HG03460 (cell line): ENCODE results near the gene FKBP1B.
"Not testable (repeated sequence)": the region's sequence is repeated elsewhere in the genome, so short reads cannot be mapped to it uniquely, and the experiment has no call there.

Source experiments
- ATAC-seq: cut with Tn5 transposase; IDR thresholded peaks from one replicate; pipeline ENCODE4 v1.9.1; 2021; ENCODE audit not compliant: unreplicated experiment

The FKBP1B gene

DNA sequence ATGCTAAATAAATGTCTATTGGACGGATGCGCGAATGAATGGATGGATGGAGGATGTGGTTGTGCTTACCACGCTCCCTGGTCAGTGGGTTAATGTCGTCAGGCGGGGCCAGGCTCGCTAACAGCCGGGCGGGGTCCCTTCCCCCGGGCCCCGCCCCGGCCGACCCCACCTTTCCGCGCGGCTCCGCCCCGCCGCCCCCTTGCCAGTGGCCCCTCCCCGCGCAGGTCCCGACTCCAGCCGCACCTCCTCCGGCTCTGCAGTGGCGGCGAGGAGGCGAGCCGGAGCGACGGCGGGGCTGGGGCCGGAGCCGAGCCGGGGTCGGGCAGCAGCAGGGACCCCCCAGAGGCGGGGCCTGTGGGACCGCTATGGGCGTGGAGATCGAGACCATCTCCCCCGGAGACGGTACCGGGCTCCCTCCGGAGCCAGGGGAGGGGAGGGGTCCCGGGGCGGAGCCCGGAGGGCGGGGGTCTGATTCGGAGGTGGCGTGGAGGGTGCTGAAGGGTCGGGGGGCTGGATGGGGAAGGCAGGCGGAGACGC, at the start of gene FKBP1B:
Gene FKBP1B (plus strand): TSS at position 257 of the 537 bp plus-strand sequence. CDS start 109 bp downstream, at position 366.
- no peak for ATAC-seq

DNA sequence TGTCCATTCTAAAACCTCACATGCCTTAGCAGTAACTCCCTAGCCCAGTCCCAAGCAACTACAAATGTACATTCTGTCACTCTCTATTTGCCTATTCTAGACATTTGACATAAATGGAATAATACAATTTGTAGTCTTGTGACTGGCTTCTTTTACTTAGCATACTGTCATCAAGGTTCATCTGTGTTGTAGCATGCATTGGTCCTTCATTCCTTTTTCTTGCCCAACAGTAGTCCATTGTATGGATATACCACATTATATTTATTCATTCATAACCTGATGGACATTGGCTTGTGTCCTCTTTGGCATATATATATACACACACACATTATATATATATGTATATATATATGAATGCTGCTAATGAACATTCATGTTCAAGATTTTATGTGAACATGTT, 41.8 kb upstream of the FKBP1B start:
- no peak for ATAC-seq

DNA sequence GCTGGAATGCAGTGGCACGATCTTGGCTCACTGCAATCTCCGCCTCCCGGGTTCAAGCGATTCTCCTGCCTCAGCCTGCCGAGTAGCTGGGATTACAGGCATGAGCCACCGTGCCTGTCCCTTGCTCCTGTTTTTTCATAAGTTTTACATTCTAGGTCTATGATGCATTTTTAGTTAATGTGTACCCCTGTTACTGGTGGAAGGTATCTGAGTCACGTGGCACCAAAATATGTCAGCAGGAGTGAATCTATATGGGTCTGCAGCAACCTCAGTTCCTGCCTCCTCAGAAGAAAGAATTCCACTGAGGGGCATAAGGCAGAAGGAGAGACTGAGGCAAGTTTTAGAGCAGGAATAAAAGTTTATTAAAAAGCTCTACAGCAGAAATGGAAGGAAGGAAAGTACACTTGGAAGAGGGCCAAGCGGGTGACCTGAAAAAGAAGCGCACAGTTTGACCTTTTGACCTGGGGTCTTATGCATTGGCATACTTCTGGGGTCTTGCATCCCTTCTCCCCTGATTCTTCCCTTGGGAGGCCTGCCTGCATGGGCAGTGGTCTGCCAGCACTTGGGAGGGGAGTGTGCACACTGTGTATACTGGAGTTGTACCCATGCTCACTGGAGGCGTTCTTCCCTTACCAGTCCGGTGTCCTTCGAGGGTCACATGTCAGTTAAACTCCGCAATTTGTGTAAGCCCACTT, 40.7 kb upstream of the FKBP1B start:
- no peak for ATAC-seq

DNA sequence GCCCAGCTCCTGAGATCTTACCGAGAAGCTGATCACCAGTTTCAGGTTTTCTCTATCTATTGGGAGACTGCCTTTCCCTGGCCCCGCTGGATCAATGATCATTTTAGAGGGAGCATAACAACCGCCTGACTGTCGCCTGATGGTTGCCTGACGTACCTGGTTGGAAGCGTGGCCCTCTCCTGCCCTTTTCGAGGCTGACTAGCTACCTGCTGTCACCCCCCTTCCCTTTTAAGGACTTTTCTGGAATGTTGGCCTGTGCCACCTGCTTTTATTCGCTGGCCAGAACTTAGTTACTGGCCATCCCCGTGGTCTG, 40.2 kb upstream of the FKBP1B start:
- ATAC-seq: no peak

DNA sequence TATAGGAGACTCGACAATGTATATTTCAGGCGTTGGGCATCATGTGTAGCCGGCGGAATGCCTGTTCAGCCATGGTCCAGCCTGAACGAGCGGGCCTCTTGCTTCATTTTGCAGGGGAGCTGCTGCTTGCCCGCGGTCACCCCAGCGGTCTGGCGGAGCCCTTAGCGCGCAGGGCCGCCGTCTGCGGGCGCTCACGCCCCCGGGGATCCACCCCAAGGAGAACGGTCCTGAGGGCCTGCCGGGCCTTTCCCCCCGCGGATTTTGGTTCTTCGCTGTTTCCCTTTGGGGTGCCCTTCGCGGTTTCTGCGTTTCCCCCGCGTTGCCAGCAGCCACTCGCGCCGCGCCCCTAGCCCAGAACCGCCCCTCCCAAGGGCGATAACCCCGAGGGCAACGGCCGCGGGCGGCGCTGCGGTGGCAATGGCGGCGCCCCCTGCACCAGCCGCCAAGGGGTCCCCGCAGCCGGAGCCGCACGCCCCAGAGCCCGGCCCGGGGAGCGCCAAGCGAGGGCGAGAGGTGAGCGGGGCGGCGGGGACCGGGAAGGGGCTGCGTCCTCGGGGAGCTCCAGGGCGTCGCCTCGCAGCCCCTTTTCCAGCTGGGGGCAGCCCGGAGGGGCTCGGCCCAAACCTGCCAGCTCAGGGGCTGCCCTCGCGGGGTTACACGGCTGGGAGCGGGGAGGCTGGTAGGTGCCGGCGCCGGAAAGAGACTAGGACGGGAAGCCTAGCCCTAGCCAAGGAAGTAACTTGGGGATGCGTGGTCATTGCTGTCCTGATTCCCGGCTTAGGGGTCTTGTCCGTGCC, 39.7 kb upstream of the FKBP1B start, which contains the start of gene MFSD2B:
Gene MFSD2B (plus strand): TSS at position 406 of the 797 bp plus-strand sequence. CDS start 12 bp downstream, at position 418.
- ATAC-seq: no peak

DNA sequence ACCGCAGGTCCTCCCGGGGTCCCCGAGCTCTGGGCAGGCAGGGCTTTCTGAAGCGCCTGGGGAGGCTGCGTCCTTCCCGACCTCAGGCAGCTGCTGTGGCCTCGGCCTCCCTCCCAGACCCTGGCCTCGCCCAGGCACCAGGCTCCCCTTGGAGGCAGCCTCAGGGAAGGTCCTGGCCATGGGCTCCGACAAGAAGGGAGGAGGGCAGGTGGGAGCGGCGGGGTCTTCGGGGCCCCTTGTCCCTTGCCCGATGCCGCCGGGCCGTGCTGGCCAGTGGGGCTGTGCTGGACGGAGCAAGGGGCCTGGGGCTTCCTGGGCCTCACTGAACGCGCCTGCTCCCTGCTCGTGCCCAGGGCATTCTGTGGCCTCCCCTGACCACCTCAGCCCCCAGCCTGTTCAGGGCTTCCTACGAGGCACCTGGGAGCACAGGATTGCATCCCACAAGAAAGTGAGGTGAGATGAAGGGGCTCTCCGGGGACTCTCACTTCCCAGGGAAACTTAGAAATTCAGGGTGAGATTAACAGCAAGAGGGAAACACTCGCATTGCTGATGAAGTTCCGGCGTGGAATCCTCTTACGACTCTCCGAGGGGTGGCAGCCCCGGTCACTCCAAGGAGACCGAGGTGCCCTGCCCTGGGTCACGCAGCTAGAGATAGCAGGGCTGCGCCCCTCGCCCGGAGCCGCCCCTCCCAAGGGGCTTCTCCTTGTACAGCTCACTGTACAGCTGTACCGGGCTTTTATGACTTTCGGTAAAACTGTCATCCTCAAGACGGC, 38.9 kb upstream of the FKBP1B start:
- no peak for ATAC-seq

DNA sequence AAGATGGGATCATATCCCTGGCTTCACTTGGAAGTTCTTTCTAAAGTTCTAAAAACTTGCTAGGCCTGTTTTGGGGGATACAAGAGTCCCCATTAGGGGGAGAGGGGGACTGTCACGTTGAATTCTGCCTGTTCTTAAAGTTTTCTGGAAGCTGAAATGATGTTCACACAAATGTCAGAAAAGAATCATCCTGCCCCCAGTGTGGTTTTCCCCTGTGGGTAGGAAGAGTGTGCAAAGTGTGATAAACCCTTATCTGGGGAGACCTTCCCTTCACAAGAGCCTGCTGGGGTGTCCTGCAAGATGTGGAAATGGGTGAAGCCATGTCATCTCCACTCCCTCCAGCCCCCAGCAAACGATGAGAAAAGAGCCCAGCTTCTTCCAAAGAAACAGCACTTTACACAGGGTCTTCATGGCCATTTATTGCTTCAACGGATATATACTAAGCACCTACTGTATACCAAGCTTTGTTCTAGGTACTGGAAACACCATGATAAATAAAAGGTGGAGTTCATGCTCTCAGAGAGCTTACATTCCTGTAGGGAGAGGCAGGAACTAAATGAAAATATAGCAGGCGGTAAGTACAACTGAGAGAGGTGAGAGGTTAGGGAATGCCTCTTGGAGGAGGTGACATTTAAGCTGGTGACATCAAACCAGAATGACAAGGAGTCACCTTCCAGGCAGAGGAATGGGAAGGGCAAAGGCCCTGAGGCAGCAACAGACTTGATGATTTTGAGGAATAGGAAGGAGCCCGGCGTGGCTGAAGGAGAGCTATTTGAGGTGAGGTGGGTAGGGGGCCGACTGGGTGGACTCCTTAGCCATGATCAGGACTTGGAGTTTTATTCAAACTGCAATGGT, 38.1 kb upstream of the FKBP1B start:
- no peak for ATAC-seq

DNA sequence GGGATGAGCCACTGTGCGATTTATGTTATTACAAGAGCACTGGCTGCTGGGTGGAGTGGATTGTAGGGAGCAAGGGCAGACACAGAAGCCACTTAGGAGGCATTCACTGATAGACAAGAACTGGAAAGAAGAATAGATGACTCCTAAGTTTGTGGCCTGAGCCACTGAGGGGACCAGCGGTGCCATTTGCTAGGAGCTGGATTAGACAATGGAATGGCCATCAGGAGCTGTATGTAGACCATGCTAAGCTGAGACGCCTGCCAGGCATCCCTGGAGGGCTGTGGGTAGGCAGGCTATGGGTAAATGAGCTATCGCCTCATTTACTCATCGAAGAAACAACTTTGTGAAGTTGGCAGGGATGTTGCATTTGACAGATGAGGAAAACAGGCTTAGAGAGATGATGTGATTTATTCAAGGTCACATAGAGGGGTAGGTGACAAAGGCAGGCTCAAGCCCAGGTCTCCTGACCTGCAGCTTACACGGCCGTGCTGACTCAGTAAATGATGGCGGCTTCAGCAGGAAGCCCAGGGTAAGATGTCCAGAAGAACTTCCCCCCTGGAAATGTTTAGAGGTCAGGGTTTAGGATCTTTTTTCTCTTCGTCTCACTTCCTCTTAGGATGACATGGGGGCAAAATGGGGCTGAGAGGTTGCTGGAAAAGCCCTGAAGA, 36.9 kb upstream of the FKBP1B start:
- ATAC-seq: no peak

DNA sequence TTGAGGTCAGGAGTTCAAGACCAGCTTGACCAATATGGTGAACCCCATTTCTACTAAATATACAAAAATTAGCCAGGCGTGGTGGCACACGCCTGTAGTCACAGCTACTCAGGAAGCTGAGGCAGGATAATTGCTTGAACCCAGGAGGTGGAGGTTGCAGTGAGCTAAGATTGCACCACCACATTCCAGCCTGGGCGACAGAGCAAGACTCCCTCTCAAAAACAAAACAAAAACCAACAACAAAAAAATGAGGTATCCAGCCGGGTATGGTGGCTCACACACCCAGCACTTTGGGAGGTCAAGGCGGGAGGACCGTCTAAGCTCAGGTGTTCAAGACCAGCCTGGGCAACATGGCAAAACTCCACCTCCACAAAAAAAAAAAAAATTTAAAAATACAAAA, 34.6 kb upstream of the FKBP1B start:
- not testable (repeated sequence) for ATAC-seq

DNA sequence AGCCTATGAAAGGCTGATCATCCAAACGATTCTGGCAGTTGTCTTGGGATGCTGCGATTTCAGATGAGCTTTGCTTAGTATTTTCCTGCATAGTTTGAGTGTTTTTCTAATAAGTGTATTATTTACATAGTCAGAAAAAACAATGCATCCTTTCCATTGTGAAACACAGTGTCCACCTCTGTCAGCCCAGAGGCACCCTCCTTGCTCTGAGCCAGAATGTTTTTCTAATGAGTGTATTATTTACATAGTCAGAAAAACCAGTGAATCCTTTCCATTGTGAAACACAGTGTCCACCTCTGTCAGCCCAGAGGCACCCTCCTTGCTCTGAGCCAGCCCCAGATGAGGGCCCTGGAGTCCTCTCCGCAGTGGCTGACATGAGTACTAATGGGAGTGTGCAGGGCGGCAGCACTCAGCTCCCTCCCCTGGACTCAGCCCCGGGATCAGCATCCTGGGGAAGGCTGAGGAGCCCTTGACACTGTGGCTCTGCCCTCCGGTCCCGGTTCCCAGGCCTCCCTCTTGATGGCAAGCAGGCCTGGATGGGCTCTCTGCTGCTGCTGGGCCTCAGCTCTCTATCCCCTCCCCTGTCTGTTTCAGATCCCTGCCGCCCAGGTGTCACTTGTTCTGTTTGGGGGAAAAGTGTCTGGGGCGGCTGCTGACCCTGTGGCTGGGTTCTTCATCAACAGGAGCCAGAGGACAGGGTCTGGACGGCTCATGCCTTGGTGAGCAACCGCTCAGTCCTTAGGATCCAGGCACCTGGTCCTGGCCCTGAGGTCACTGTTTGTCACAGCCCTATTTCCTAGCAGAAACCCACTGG, 33.8 kb upstream of the FKBP1B start:
- ATAC-seq: no peak

DNA sequence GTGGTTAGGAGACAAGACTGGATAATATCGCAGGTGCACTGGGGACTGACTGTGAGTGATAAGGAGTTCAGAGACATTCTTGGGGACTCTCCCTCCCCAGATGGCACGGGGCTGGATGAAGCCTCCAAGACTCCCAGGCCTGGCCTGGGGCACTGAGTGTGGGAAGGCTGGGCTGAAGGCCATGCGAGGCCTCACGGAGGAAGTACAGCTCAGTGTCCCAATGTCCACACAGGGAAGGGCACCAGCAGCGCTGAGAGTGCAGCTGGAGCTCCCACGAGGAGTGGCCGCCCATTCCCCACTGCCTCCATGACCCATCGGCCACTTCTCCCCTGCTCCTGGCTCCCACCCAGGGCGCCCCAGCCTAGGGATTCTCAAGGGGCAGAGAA, 33.2 kb upstream of the FKBP1B start:
- no peak for ATAC-seq

DNA sequence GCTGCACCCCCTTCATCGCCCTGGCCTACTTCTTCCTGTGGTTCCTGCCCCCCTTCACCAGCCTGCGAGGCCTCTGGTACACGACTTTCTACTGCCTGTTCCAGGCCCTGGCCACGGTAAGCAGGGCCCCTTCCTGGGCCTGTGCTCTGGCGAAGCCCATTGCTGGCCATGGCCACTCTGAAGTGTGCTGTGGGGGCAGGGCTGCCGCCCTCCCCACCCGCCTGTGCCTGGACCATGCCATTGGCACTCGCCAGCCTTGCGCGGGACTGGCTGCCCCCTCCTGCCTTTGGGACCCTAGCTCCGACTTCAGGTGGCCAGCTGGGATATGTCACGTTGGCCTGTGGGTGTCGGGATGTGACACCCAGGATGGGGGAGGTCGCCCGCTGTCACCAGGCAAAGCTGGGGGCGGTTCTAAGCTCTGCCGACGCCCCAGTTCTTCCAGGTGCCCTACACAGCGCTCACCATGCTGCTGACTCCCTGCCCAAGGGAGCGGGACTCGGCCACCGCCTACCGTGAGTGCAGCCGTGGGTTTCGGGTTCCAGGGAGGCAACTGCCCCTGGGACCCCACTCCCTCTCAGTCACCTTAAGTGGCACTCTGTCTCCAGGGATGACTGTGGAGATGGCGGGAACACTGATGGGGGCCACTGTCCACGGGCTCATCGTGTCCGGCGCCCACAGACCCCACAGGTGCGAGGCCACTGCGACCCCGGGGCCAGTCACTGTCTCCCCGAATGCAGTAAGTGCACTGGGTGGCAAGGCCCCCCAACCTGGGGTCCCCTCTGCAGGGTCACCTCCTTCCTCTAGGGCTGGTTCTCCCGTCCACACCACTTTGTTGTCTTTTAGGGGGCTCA, 32.5 kb upstream of the FKBP1B start:
- ATAC-seq: no peak

DNA sequence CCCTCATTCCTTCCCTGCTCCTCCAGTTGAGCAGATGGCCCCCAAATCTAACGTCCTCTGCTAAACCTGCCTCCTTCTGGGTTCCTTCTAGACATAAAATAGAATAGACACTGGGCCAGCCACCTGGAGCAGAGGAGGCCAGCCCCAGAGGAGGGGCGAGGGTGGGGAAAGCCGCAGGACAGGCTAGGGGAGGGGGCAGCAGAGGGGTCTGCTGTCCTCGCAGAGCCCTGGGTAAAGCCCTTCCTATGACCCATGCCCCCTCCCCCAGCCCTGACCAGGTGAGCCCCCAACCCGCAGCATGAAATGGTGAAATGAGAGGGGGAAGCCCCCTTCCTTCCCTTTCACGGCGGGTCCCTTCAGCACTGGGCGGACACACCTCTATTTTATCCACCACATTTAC, 31.8 kb upstream of the FKBP1B start:
- ATAC-seq: no peak

DNA sequence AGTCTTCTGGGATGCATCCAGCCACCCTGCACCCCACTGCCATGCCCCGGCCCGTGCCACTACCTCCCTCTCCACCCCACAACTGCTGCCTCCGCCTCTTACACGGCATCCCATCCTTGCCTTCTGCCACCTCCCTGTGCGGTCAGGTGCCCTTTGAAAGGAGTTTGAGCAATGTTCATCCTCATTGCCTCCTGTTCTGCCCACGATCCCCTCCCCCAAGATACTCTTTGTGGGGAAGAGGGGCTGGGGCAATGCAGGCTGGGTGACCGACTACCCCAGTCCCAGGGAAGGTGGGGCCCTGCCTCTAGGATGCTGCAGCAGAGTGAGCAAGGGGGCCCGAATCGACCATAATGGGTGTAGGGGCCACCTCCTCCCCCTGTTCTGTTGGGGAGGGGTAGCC, 31.3 kb upstream of the FKBP1B start:
- ATAC-seq: no peak

DNA sequence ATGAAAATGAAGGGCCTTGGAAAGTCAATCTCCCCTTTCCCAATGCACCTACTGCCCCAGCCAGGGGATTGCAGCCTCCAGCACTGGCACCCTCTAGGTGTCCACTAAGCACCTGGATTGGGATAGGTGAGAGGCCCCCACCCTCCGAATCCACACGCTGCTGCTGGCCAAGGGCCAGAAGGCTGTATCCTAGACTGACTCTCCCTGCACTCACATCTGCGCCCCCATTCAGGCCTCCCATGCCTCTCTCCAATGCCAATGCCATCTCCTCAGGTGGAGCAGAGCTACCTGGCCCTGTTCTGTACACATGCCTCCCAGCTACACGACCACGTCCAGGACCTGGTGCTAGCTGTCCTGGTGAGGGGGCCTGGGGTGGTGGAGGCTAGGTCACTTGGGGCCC, 29.8 kb upstream of the FKBP1B start:
- no peak for ATAC-seq

DNA sequence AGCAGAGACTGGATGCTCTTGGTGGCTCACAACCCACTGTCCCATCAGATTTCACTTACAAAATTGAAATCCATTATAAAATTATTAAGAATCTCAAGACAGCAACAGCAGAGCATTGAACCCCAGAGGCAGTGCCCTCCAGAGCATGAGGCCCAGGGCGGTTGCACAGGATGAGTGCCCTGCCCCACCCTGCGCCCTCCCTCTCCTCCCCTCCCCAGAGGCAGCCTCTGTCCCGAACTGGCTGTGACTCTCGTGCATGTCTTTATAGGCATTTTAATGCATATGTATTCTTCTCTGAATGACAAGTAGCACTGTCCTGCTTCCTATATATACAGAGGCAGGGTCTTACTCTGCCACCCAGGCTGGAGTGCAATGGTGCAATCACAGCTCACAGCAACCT, 29.3 kb upstream of the FKBP1B start:
- ATAC-seq: no peak

DNA sequence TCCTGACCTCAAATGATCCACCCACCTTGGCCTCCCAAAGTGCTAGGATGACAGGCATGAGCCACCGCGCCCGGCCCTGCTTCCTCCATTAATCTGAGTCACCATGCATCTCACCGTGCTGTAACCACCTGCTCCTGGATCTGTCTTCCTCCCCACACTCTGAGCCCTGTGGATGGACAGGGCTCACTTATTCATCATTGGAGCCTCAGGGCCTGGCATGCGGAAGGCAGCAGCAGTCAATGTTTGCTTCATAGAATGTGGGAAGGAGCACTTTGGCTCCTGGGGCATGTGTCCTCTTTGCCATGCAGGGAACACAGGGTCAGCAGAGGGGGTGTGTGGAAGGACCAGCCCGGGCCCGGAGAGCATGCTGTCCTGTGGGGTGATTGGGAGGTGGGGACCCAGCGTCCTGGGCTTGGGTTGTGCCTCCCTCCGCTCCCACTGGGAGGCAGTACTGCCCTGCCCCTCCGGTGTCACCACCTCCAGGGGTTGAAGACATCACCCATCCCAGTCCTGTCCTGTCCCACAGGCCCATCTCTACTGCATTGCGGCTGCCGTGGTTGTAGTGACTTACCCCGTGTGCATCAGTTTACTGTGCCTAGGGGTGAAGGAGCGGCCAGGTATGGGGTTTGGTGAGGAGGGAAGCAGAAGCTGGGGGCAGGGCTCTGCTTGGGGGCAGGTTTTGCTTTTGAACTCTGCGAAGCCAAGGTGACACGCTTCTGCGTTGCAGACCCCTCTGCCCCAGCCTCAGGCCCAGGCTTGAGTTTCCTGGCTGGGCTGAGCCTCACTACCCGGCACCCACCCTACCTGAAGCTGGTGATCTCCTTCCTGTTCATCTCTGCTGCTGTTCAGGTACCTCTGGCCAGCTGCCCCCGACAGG, 28.2 kb upstream of the FKBP1B start:
- no peak for ATAC-seq
